Measurements from ENCODE around the gene WDR90. TPM values are rescaled to one million over a fixed set of nuclear protein-coding genes. Genes with fewer than 3 reads are reported as not detected.

Gene WDR90
- total RNA-seq, 1 experiment from 2014 or later = 68.2 TPM

GRCh38 chr16:648071-648780 lies 939 bp upstream of the WDR90 start:
- peak overlapping the region; percentile 23 for H3K9ac ChIP-seq (ENCODE audit: extremely low read depth, insufficient read length, low read length)
- H3K56ac ChIP-seq (ENCODE audit: insufficient read length, low read depth, low read length) = no peak overlapping the region
- TF ChIP-seq, protein P1, sequence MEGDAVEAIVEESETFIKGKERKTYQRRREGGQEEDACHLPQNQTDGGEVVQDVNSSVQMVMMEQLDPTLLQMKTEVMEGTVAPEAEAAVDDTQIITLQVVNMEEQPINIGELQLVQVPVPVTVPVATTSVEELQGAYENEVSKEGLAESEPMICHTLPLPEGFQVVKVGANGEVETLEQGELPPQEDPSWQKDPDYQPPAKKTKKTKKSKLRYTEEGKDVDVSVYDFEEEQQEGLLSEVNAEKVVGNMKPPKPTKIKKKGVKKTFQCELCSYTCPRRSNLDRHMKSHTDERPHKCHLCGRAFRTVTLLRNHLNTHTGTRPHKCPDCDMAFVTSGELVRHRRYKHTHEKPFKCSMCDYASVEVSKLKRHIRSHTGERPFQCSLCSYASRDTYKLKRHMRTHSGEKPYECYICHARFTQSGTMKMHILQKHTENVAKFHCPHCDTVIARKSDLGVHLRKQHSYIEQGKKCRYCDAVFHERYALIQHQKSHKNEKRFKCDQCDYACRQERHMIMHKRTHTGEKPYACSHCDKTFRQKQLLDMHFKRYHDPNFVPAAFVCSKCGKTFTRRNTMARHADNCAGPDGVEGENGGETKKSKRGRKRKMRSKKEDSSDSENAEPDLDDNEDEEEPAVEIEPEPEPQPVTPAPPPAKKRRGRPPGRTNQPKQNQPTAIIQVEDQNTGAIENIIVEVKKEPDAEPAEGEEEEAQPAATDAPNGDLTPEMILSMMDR (conservative IDR thresholded peaks at IDR 0.05) = peak; percentile 75
- no peaks in the 10 kb centered on the region for H3K27me3 ChIP-seq (ENCODE audit: insufficient read depth, low read length)
- peak overlapping the region; percentile 43 for H3K4me2 ChIP-seq (ENCODE audit: insufficient read depth, insufficient read length, low read length)
- no peak overlapping the region for H4K8ac ChIP-seq (replicated peaks; ENCODE audit: insufficient read length, low read depth, low read length)
- DNase-seq = peak; percentile 71
- H2AFZ ChIP-seq (ENCODE audit: low read length) = no peak overlapping the region
- H3K27ac Mint-ChIP-seq = peak overlapping the region in 1 of 3 experiments; percentile 83; a peak in 1 of 7 replicates
- no CpG with 5 or more reads among the region's 24 CpGs for WGBS (ENCODE audit: extremely low coverage, insufficient read length, low lambda C conversion rate)
- no peaks in the 10 kb centered on the region for H4K20me1 ChIP-seq (ENCODE audit: control insufficient read depth, insufficient read depth, insufficient read length)
- H3K4me3 Mint-ChIP-seq = peak overlapping the region; percentile 74 to 84
- H3T11ph ChIP-seq (ENCODE audit: low read length) = no peak overlapping the region
- H4K5ac ChIP-seq (ENCODE audit: insufficient read length, low read depth, low read length) = no peak overlapping the region
- H4K91ac ChIP-seq (ENCODE audit: insufficient read length, low read depth, low read length) = no peak overlapping the region
- no peak overlapping the region for H2BK5ac ChIP-seq (ENCODE audit: insufficient read length, low read length)
- H3K27me3 Mint-ChIP-seq (ENCODE audit: low read depth) = no peaks in the 10 kb centered on the region; the same call in 1 of the 2 replicates
- H2BK15ac ChIP-seq (ENCODE audit: low read depth, low read length) = no peak overlapping the region
- H2BK120ac ChIP-seq (ENCODE audit: low read depth, low read length, poor library complexity, severe bottlenecking) = no peak overlapping the region
- peaks cover 2 to 15% (median 4%) of the 10 kb centered on the region in 3 experiments; a peak in 4 of 7 replicates for H3K36me3 Mint-ChIP-seq (ENCODE audit: insufficient read depth in 1 of 3, low read depth in 3 of 3)
- H3K4me1 Mint-ChIP-seq = peaks cover 2 to 12% of the 10 kb centered on the region in 2 experiments; a peak in 3 of 4 replicates
- H2BK20ac ChIP-seq (ENCODE audit: low read depth, low read length, poor library complexity, severe bottlenecking) = no peak overlapping the region
- peaks cover 9% of the 10 kb centered on the region for H3K23me2 ChIP-seq (ENCODE audit: insufficient read length, low read depth, low read length, poor library complexity, severe bottlenecking)
- no peaks in the 10 kb centered on the region for H3K9me3 Mint-ChIP-seq
- no peak overlapping the region for H3K23ac ChIP-seq (ENCODE audit: insufficient read length, low read depth, low read length)
- no peak overlapping the region for H2BK12ac ChIP-seq (ENCODE audit: insufficient read length, low read depth, low read length)
- no peaks in the 10 kb centered on the region for H3K9me3 ChIP-seq (ENCODE audit: control insufficient read depth, low read depth, low read length)
- no peaks in the 10 kb centered on the region for H3K4me1 ChIP-seq (ENCODE audit: insufficient read depth, low read length)
- no peaks in the 10 kb centered on the region for H3K79me1 ChIP-seq (ENCODE audit: insufficient read depth, low read depth, low read length, poor library complexity, severe bottlenecking)
- H3K4ac ChIP-seq (ENCODE audit: low read depth, low read length) = no peak overlapping the region
- no peaks in the 10 kb centered on the region for H3K79me2 ChIP-seq (ENCODE audit: insufficient read depth, low read length)
- no peak overlapping the region; the same call in 1 of the 2 replicates for H3K14ac ChIP-seq (ENCODE audit: insufficient read depth, low read length)
- H3K27ac ChIP-seq (ENCODE audit: insufficient read length, low read depth, low read length) = no peak overlapping the region
- no peak overlapping the region for H3K18ac ChIP-seq (ENCODE audit: insufficient read length, low read depth, low read length)
- no peak overlapping the region for H2AK5ac ChIP-seq (ENCODE audit: insufficient read length, low read length)
